ENCODE measurements around the gene RERE. TPM values are rescaled to one million over a fixed set of nuclear protein-coding genes. Genes with fewer than 3 reads are reported as not detected.

The RERE gene
- total RNA-seq, 2 donors from 2014 or later, result 144 to 174 TPM

GRCh38 chr1:8754247-8754650, 63.2 kb downstream of the RERE start:
- Histone ChIP-seq H3K27me3 (replicated peaks; ENCODE audit: insufficient read depth) (no peaks in the 10 kb centered on the region), H3K9me3 (no peaks in the 10 kb centered on the region), H3K4me1 (ENCODE audit: control insufficient read depth in 1 of 2, low read depth in 2 of 2) (peaks cover 0 to 10% of the 10 kb centered on the region in 2 donors), H3K27ac (no peak overlapping the region), H3K4me3 (no peak overlapping the region), H3K36me3 (no peaks in the 10 kb centered on the region)
- DNase-seq (ENCODE audit: low spot score) (no peak), ATAC-seq (ENCODE audit: insufficient number of reproducible peaks, low FRiP score, low read depth) (no peak)
- no peak for TF ChIP-seq CTCF (IDR thresholded peaks at IDR 0.05)

DNA sequence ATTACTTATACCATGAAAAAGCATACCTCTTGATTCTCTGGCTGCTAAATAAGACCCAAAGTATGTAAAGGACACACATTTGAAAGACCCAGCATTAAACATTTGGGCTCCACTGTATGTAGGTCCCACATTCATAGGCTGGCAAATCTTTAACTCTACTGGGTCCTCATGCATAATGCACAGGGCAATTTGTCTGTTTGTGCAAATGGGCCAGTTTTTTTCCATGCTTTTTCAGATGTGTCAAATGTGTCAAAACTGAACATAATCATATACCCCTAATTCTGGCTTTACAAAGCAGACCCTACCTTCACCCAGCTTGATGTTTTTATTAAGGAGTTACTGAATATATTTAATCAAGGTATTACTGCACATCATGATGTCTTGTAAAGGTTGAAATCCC, 63.7 kb downstream of the RERE start:
- Histone ChIP-seq H3K36me3 (no peaks in the 10 kb centered on the region), H3K27me3 (replicated peaks; ENCODE audit: insufficient read depth) (no peaks in the 10 kb centered on the region), H3K4me1 (ENCODE audit: control insufficient read depth in 1 of 2, low read depth in 2 of 2) (peaks cover 0 to 10% of the 10 kb centered on the region in 2 donors), H3K4me3 (no peak overlapping the region), H3K27ac (no peak overlapping the region), H3K9me3 (no peaks in the 10 kb centered on the region)
- TF ChIP-seq CTCF (IDR thresholded peaks at IDR 0.05), result no peak
- ATAC-seq (ENCODE audit: insufficient number of reproducible peaks, low FRiP score, low read depth) (no peak), DNase-seq (ENCODE audit: low spot score) (no peak)

- TF ChIP-seq CTCF (IDR thresholded peaks at IDR 0.05), result no peak
- ATAC-seq (ENCODE audit: insufficient number of reproducible peaks, low FRiP score, low read depth), result no peak
- Histone ChIP-seq H3K27ac (no peak overlapping the region), H3K36me3 (no peaks in the 10 kb centered on the region), H3K9me3 (no peaks in the 10 kb centered on the region), H3K4me3 (no peak overlapping the region), H3K4me1 (ENCODE audit: control insufficient read depth in 1 of 2, low read depth in 2 of 2) (peaks cover 0 to 10% of the 10 kb centered on the region in 2 donors), H3K27me3 (replicated peaks; ENCODE audit: insufficient read depth) (no peaks in the 10 kb centered on the region)
- DNase-seq (ENCODE audit: low spot score), result no peak
Observed at GRCh38 chr1:8752921-8753713, 64.3 kb downstream of the RERE start.

DNA sequence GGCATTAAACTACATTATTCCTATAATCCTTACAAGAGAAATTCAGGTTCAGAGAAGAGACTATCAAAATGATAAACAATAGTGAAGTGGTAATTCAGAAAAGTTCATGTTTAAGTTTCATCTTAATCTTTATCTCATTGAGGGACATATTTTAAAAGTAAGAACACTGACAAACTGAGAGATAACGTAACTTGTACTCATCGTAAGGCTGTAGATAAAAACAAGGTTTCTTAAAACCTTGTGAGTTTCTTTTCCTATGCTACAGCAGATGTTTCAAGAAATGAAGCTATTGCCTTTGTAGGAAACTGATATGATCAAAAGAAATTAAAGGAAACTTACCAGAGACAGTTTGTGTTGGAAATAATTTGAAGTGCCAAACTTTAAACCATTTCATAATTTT, 65.0 kb downstream of the RERE start:
- no peaks in the 10 kb centered on the region for H3K36me3 ChIP-seq
- ATAC-seq (ENCODE audit: insufficient number of reproducible peaks, low FRiP score, low read depth) (no peak), DNase-seq (ENCODE audit: low spot score) (no peak)
- H3K27ac ChIP-seq, result no peak overlapping the region
- H3K9me3 ChIP-seq, result no peaks in the 10 kb centered on the region
- H3K27me3 ChIP-seq (replicated peaks; ENCODE audit: insufficient read depth), result no peaks in the 10 kb centered on the region
- H3K4me1 ChIP-seq (ENCODE audit: control insufficient read depth in 1 of 2, low read depth in 2 of 2), result peaks cover 0 to 10% of the 10 kb centered on the region in 2 donors
- no peak for TF ChIP-seq CTCF (IDR thresholded peaks at IDR 0.05)
- no peak overlapping the region for H3K4me3 ChIP-seq

- Histone ChIP-seq H3K27me3 (replicated peaks; ENCODE audit: insufficient read depth) (no peaks in the 10 kb centered on the region), H3K9me3 (no peaks in the 10 kb centered on the region), H3K4me1 (ENCODE audit: control insufficient read depth in 1 of 2, low read depth in 2 of 2) (peaks cover 0 to 10% of the 10 kb centered on the region in 2 donors), H3K36me3 (no peaks in the 10 kb centered on the region), H3K4me3 (no peak overlapping the region), H3K27ac (no peak overlapping the region)
- ATAC-seq (ENCODE audit: insufficient number of reproducible peaks, low FRiP score, low read depth) (no peak), DNase-seq (ENCODE audit: low spot score) (no peak)
- TF ChIP-seq CTCF (IDR thresholded peaks at IDR 0.05), result no peak
Observed at GRCh38 chr1:8751984-8752383, 65.5 kb downstream of the RERE start.
